Non-pigmented ciliary epithelial cell (primary cell): ENCODE measurements around the gene AMMECR1L.
A peak's percentile ranks its signal among the peaks of the same experiment; 100 is the strongest.
"Not testable (repeated sequence)": the region's sequence is repeated elsewhere in the genome, so short reads cannot be mapped to it uniquely, and the experiment has no call there.

Experiments
- DNase-seq: peaks from one replicate; pipeline ENCODE4 v3.0.0-alpha.2; 2010; ENCODE audit warnings: low read depth

The AMMECR1L gene

GRCh38 chr2:127887082-127887775 is 1.5 kb upstream of the AMMECR1L start:
- no peak for DNase-seq

GRCh38 chr2:127886593-127886935 is 808 bp upstream of the AMMECR1L start:
- not testable (repeated sequence) for DNase-seq

GRCh38 chr2:127884861-127885740 is 655 bp downstream of the AMMECR1L start:
- not testable (repeated sequence) for DNase-seq

GRCh38 chr2:127884436-127884835 is 1.3 kb downstream of the AMMECR1L start:
- peak; percentile 30 for DNase-seq

- no peak for DNase-seq
These were observed 5.9 kb downstream of the AMMECR1L start for GRCh38 chr2:127879899-127880298.

- no peak for DNase-seq
These were observed 8.1 kb downstream of the AMMECR1L start for GRCh38 chr2:127877626-127878025.

GRCh38 chr2:127877136-127877535 is 8.6 kb downstream of the AMMECR1L start:
- DNase-seq: no peak

- no peak for DNase-seq
These were observed 11.1 kb downstream of the AMMECR1L start for GRCh38 chr2:127874378-127875269.

GRCh38 chr2:127873707-127874303 is 12.0 kb downstream of the AMMECR1L start:
- DNase-seq: no peak

- DNase-seq: no peak
These were observed 13.4 kb downstream of the AMMECR1L start for GRCh38 chr2:127872354-127872753.

GRCh38 chr2:127865926-127866325 is 19.8 kb downstream of the AMMECR1L start:
- no peak for DNase-seq

- DNase-seq: no peak
These were observed 20.9 kb downstream of the AMMECR1L start for GRCh38 chr2:127864877-127865276.

- no peak for DNase-seq
These were observed 23.5 kb downstream of the AMMECR1L start for GRCh38 chr2:127862228-127862627.

- no peak for DNase-seq
These were observed 25.6 kb downstream of the AMMECR1L start for GRCh38 chr2:127860130-127860529.

- no peak for DNase-seq
These were observed 26.1 kb downstream of the AMMECR1L start for GRCh38 chr2:127859712-127860085.

GRCh38 chr2:127857265-127857808 is 28.4 kb downstream of the AMMECR1L start:
- DNase-seq: no peak

- no peak for DNase-seq
These were observed 32.1 kb downstream of the AMMECR1L start for GRCh38 chr2:127853671-127854070.

- no peak for DNase-seq
These were observed 33.4 kb downstream of the AMMECR1L start for GRCh38 chr2:127852388-127852787.

- no peak for DNase-seq
These were observed 37.8 kb downstream of the AMMECR1L start for GRCh38 chr2:127847931-127848330.

GRCh38 chr2:127844973-127845372 is 40.8 kb downstream of the AMMECR1L start:
- no peak for DNase-seq

GRCh38 chr2:127843677-127844076 is 42.1 kb downstream of the AMMECR1L start:
- DNase-seq: no peak
